OCI-LY7 (cell line): ENCODE measurements around the gene MAEA. TPM values are rescaled to one million over a fixed set of nuclear protein-coding genes. Genes with fewer than 3 reads are reported as not detected.

Experiments
- BruUV-seq: library from RNA; stranded (reverse); fragments of 400-500 nt; replicated peaks from 2 replicates; lab custom pipeline; 2021; lab: Mats Ljungman, UMichigan
- CTCF ChIA-PET: fragments of 300-600 bp; sonication (Branson Sonifier 250); formaldehyde crosslinking; loops from one replicate; lab custom pipeline; 2022; ENCODE audit warnings: antibody characterized with exemption; ENCODE audit not compliant: unreplicated experiment; lab: Charles Lee
- POLR2A ChIA-PET: fragments of 300-600 bp; sonication (Branson Sonifier 250); formaldehyde crosslinking; loops from one replicate; lab custom pipeline; 2022; ENCODE audit warnings: antibody characterized with exemption; lab: Charles Lee
- DNase-seq: peaks from one replicate; pipeline ENCODE4 v3.0.0-alpha.2; 2015; ENCODE audit warnings: low spot score
- H2AFZ ChIP-seq: fragments of 200-600 bp; sonication (generic), shearing (Covaris generic); 2 replicates; pipeline ENCODE4 v1.6.1; 2014; ENCODE audit warnings: mild to moderate bottlenecking, antibody characterized with exemption, low read length, moderate library complexity
- H3K27ac ChIP-seq: fragments of 200-600 bp; sonication (generic); 2 replicates; pipeline ENCODE4 v1.5.1; 2014; ENCODE audit warnings: mixed run types, low read depth, mild to moderate bottlenecking, moderate library complexity, low read length, inconsistent platforms; ENCODE audit not compliant: poor library complexity, severe bottlenecking
- H3K36me3 ChIP-seq: fragments of 200-600 bp; sonication (generic); 2 replicates; pipeline ENCODE4 v1.6.1; 2014; ENCODE audit warnings: mild to moderate bottlenecking, antibody characterized with exemption, low read length, moderate library complexity, mixed read lengths; ENCODE audit not compliant: insufficient read depth
- H3K4me1 ChIP-seq: fragments of 200-600 bp; sonication (generic); 2 replicates; pipeline ENCODE4 v1.5.1; 2014; ENCODE audit warnings: mild to moderate bottlenecking, low read length; ENCODE audit not compliant: insufficient read depth, poor library complexity, severe bottlenecking
- H3K4me2 ChIP-seq: fragments of 200-600 bp; sonication (generic); 2 replicates; pipeline ENCODE4 v1.6.1; 2014; ENCODE audit warnings: mild to moderate bottlenecking, low read length
- H3K4me3 ChIP-seq: fragments of 200-600 bp; sonication (generic); 2 replicates; pipeline ENCODE4 v1.5.1; 2014; ENCODE audit warnings: mild to moderate bottlenecking, low read depth, low read length; ENCODE audit not compliant: poor library complexity, severe bottlenecking
- H3K79me2 ChIP-seq: fragments of 200-600 bp; sonication (generic); 2 replicates; pipeline ENCODE4 v1.6.1; 2016; ENCODE audit warnings: low read depth, mild to moderate bottlenecking, low read length, moderate library complexity, mixed read lengths; ENCODE audit not compliant: insufficient read depth
- H3K9me2 ChIP-seq: fragments of 200-600 bp; sonication (generic); 2 replicates; pipeline ENCODE4 v1.6.1; 2016; ENCODE audit warnings: mild to moderate bottlenecking, low read length, mixed read lengths; ENCODE audit not compliant: insufficient read depth
- H3K9me3 ChIP-seq: fragments of 200-600 bp; sonication (generic); 2 replicates; pipeline ENCODE4 v1.6.1; 2014; ENCODE audit warnings: mild to moderate bottlenecking, mixed run types, low read length, mixed read lengths
- H4K20me1 ChIP-seq: fragments of 200-600 bp; sonication (generic); 2 replicates; pipeline ENCODE4 v1.6.1; 2014; ENCODE audit warnings: mild to moderate bottlenecking, antibody characterized with exemption, low read length, moderate library complexity, mixed read lengths; ENCODE audit not compliant: insufficient read depth
- CTCF ChIP-seq: fragments of 200-600 bp; sonication (generic); conservative IDR thresholded peaks from 2 replicates; pipeline ENCODE4 v1.5.1; 2014; ENCODE audit warnings: mild to moderate bottlenecking, antibody characterized with exemption, low read length, moderate library complexity, mixed read lengths
- EZH2phosphoT487 ChIP-seq: fragments of 200-600 bp; sonication (generic); IDR thresholded peaks from 2 replicates; pipeline ENCODE4 v1.6.1; 2018; ENCODE audit warnings: low read depth, borderline replicate concordance, mild to moderate bottlenecking, mixed run types, antibody characterized with exemption, low read length, moderate library complexity, mixed read lengths
- intact Hi-C: fragments of 100-400 bp; cut with micrococcal nuclease; formaldehyde crosslinking; loops from one replicate; pipeline ENCODE4 v1.10.0; 2022; ENCODE audit not compliant: unreplicated experiment
- total RNA-seq, 2 experiments: library from RNA; depleted of rRNA in 1 of 2; stranded (reverse); fragments of >200 nt in 1 of 2; shearing (Covaris generic) in 1 of 2; gene quantifications; 2 replicates each; pipeline ENCODE4 v1.2.3, GENCODE V29; 2014 to 2022

The MAEA gene
- total RNA-seq, 2 experiments from 2014 or later, result 53.2 to 59.3 TPM

GRCh38 chr4:1285790-1286553 is 3.7 kb upstream of the MAEA start:
- Histone ChIP-seq H3K4me1 (peaks cover 12% of the 10 kb centered on the region), H2AFZ (no peak overlapping the region), H3K9me2 (no peaks in the 10 kb centered on the region), H3K9me3 (peaks cover 10% of the 10 kb centered on the region; the same call in 1 of the 2 replicates), H3K27ac (no peak overlapping the region), H3K79me2 (peaks cover 10% of the 10 kb centered on the region), H3K4me3 (no peak overlapping the region), H3K4me2 (no peak overlapping the region), H4K20me1 (no peaks in the 10 kb centered on the region; the same call in 1 of the 2 replicates), H3K36me3 (no peaks in the 10 kb centered on the region)
- TF ChIP-seq EZH2phosphoT487 (no peak), CTCF (peak; percentile 66)
- BruUV-seq, result no TSS peak
- intact Hi-C loops, result no loop called here
- CTCF ChIA-PET, result no interaction called here
- POLR2A ChIA-PET, result interaction anchor here (0.6 kb wide), 1 partner anchor 11 kb away, joined by 3 read pairs; no protein-coding TSS in a partner anchor
- peak; percentile 69 for DNase-seq

GRCh38 chr4:1288786-1289185 is 905 bp upstream of the MAEA start:
- BruUV-seq, result no TSS peak

More at GRCh38 chr4:1288786-1289185, 905 bp upstream of the MAEA start:
- H3K4me1 ChIP-seq, result peaks cover 30% of the 10 kb centered on the region
- intact Hi-C loops, result loop anchor here (2.0 kb wide), 2 partner anchors 40 to 58 kb away; partner anchors contain the start of genes CTBP1 and UVSSA
- TF ChIP-seq CTCF (no peak), EZH2phosphoT487 (no peak)
- no peaks in the 10 kb centered on the region for H3K9me2 ChIP-seq
- peaks cover 6% of the 10 kb centered on the region for H3K36me3 ChIP-seq
- ChIA-PET CTCF (interaction anchor here (0.6 kb wide), 1 partner anchor 50 kb away, joined by 3 read pairs; no protein-coding TSS in a partner anchor), POLR2A (interaction anchor here (1.1 to 2.1 kb wide), 3 partner anchors 11 to 151 kb away, joined by 3 to 10 read pairs (median 4); partner anchors contain the start of gene UVSSA)
- H3K9me3 ChIP-seq, result peaks cover 10% of the 10 kb centered on the region; the same call in 1 of the 2 replicates
- H3K4me3 ChIP-seq, result peak overlapping the region; percentile 93
- H3K4me2 ChIP-seq, result peak overlapping the region; percentile 68
- H2AFZ ChIP-seq, result peak overlapping the region; percentile 15; the same call in 1 of the 2 replicates
- H3K79me2 ChIP-seq, result peaks cover 38% of the 10 kb centered on the region
- peak overlapping the region; percentile 52 for H3K27ac ChIP-seq
- peaks cover 10% of the 10 kb centered on the region; the same call in 1 of the 2 replicates for H4K20me1 ChIP-seq
- DNase-seq, result no peak
